ENCODE results near the gene DGKD. TPM values are rescaled to one million over a fixed set of nuclear protein-coding genes. Genes with fewer than 3 reads are reported as not detected.

Gene DGKD
- total and polyA plus RNA-seq, 9 of the 15 experiments (the other 6 are each of a cell fraction or from before 2014, with no cell fraction given) = 0.52 to 29.5 (median 10.6) TPM

GRCh38 chr2:233448220-233448559 is 93.9 kb downstream of the DGKD start:
- no peaks in the 10 kb centered on the region for H3K79me2 ChIP-seq (ENCODE audit: control insufficient read depth, insufficient read depth, low read length)
- no peaks in the 10 kb centered on the region for H3K9me1 ChIP-seq (ENCODE audit: control insufficient read depth, insufficient read depth, low read length)
- peaks cover 7 to 18% of the 10 kb centered on the region in 2 experiments; a peak in 4 of 5 replicates for H3K4me1 ChIP-seq (replicated peaks in 1 of 2; ENCODE audit: control insufficient read depth in 2 of 2, insufficient read depth in 2 of 2, low read length in 2 of 2)
- no peaks in the 10 kb centered on the region for H3K9me3 ChIP-seq (replicated peaks; ENCODE audit: control insufficient read depth, insufficient read depth, low read depth, low read length)
- WGBS (ENCODE audit: insufficient coverage, low coverage, missing lambda C conversion rate) = 71% methylated on average over 7 of the region's 11 CpGs
- no peak overlapping the region for H3K4me2 ChIP-seq (ENCODE audit: insufficient read depth, low read length)
- TF ChIP-seq CTCF (IDR thresholded peaks at IDR 0.05 in 2 of 3, conservative IDR thresholded peaks at IDR 0.05 in 1 of 3; ENCODE audit: insufficient read depth in 2 of 3, low read depth in 1 of 3, low read length in 3 of 3) (peak; percentile 26 to 37 (median 32); a peak in 3 of 6 replicates), POLR2H (tag; IDR thresholded peaks at IDR 0.05; ENCODE audit: low read depth) (no peak)
- no peak overlapping the region for H3K9ac ChIP-seq (ENCODE audit: insufficient read depth in 1 of 2, low read depth in 2 of 2, low read length in 2 of 2)
- intact Hi-C loops (cut with micrococcal nuclease) (loop anchor here (10.0 kb wide), 1 partner anchor 183 kb away; no protein-coding TSS in a partner anchor), in situ Hi-C loops (cut with MboI) (no loop called here)
- H3K36me3 ChIP-seq (ENCODE audit: control insufficient read depth, insufficient read depth, low read length) = peaks cover 54% of the 10 kb centered on the region; the same call in 2 of the 3 replicates
- ATAC-seq (peak; percentile 61), FAIRE-seq (no peak), DNase-seq (ENCODE audit: extremely low read depth in 1 of 4, low spot score in 3 of 4) (peak in 3 of 4 experiments; percentile 26 to 31 (median 31))
- H4K20me1 ChIP-seq (replicated peaks; ENCODE audit: control insufficient read depth, insufficient read depth, low read length) = no peaks in the 10 kb centered on the region
- no peak overlapping the region for H3K4me3 ChIP-seq
- no peak overlapping the region for H2AFZ ChIP-seq (ENCODE audit: low read depth, low read length)
- H3K27ac ChIP-seq (ENCODE audit: extremely low read depth, low read depth, low read length) = no peak overlapping the region
- BruUV-seq (replicated peaks) = no TSS peak
- ChIA-PET POLR2A (interaction anchor here (0.5 to 0.7 kb wide), 2 partner anchors 148 to 152 kb away, joined by 3 read pairs; no protein-coding TSS in a partner anchor), CTCF (ENCODE audit: low intra/inter-chr PET ratio) (no interaction called here)
- H3K27me3 ChIP-seq (ENCODE audit: control insufficient read depth in 2 of 2, insufficient read depth in 2 of 2, low read length in 2 of 2) = no peaks in the 10 kb centered on the region

- in situ Hi-C loops (cut with MboI) (no loop called here), intact Hi-C loops (cut with micrococcal nuclease) (loop anchor here (10.0 kb wide), 1 partner anchor 184 kb away; no protein-coding TSS in a partner anchor)
- WGBS (ENCODE audit: insufficient coverage, low coverage, missing lambda C conversion rate) = 100% methylated on average over 3 of the region's 4 CpGs
- ATAC-seq (no peak), FAIRE-seq (no peak), DNase-seq (ENCODE audit: extremely low read depth in 1 of 4, low spot score in 3 of 4) (no peak)
- Histone ChIP-seq H3K9me3 (replicated peaks; ENCODE audit: control insufficient read depth, insufficient read depth, low read depth, low read length) (no peaks in the 10 kb centered on the region), H3K27me3 (ENCODE audit: control insufficient read depth in 2 of 2, insufficient read depth in 2 of 2, low read length in 2 of 2) (no peaks in the 10 kb centered on the region), H4K20me1 (replicated peaks; ENCODE audit: control insufficient read depth, insufficient read depth, low read length) (no peaks in the 10 kb centered on the region), H3K4me1 (replicated peaks in 1 of 2; ENCODE audit: control insufficient read depth in 2 of 2, insufficient read depth in 2 of 2, low read length in 2 of 2) (peaks cover 7 to 18% of the 10 kb centered on the region in 2 experiments; a peak in 4 of 5 replicates), H2AFZ (ENCODE audit: low read depth, low read length) (no peak overlapping the region), H3K9me1 (ENCODE audit: control insufficient read depth, insufficient read depth, low read length) (no peaks in the 10 kb centered on the region), H3K79me2 (ENCODE audit: control insufficient read depth, insufficient read depth, low read length) (no peaks in the 10 kb centered on the region), H3K4me3 (no peak overlapping the region), H3K4me2 (ENCODE audit: insufficient read depth, low read length) (no peak overlapping the region), H3K9ac (ENCODE audit: insufficient read depth in 1 of 2, low read depth in 2 of 2, low read length in 2 of 2) (no peak overlapping the region), H3K27ac (ENCODE audit: extremely low read depth, low read depth, low read length) (no peak overlapping the region), H3K36me3 (ENCODE audit: control insufficient read depth, insufficient read depth, low read length) (peaks cover 58% of the 10 kb centered on the region; the same call in 2 of the 3 replicates)
- POLR2A ChIA-PET = interaction anchor here (0.6 to 0.7 kb wide), 2 partner anchors 147 to 278 kb away, joined by 3 read pairs; no protein-coding TSS in a partner anchor
- CTCF ChIA-PET (ENCODE audit: low intra/inter-chr PET ratio) = no interaction called here
- no TSS peak for BruUV-seq (replicated peaks)
- TF ChIP-seq SNAPC5 (CRISPR knock-in tag; IDR thresholded peaks at IDR 0.05) (no peak), HCFC1 (IDR thresholded peaks at IDR 0.05; ENCODE audit: low read depth, low read length) (no peak), GATAD2B (IDR thresholded peaks at IDR 0.05; ENCODE audit: borderline replicate concordance) (no peak), ZNF398 (CRISPR knock-in tag; IDR thresholded peaks at IDR 0.05) (no peak), NEUROD1 (IDR thresholded peaks at IDR 0.05; ENCODE audit: borderline replicate concordance, low read depth, low read length, partially characterized antibody) (no peak), MXD1 (CRISPR knock-in tag; IDR thresholded peaks at IDR 0.05; ENCODE audit: borderline replicate concordance, poor library complexity, severe bottlenecking) (no peak)
Observed at GRCh38 chr2:233448575-233448974, 94.3 kb downstream of the DGKD start.
